Measurements from ENCODE around the gene ANO4.

ANO4 gene

DNA sequence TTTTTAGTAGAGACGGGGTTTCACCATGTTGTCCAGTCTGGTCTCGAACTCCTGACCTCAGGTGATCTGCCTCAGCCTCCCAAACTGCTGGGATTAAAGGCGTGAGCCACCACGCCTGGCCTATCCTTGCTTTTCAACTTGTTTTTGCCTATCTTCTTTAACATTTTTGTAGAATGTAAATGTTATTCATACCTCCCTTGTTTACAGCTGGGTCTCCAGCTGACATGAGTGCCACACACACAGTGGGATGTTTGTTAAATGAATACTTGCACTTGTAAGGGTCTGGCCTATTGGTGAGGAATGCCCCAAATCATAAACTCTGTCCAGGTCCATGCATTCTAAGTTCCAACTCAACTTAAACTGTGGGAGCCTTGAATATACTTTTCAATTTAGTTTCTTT is 176.3 kb downstream of the ANO4 start:
- H3K4me1 ChIP-seq (ENCODE audit: insufficient read depth, low read length), result peaks cover 9% of the 10 kb centered on the region
- no peak overlapping the region for H3K9ac ChIP-seq (ENCODE audit: low read depth, low read length)
- H3K27ac ChIP-seq (ENCODE audit: low read depth, low read length), result peak overlapping the region; percentile 61; the same call in 1 of the 2 replicates
- WGBS, result 85% methylated on average over 4 of the region's 4 CpGs
- H3K4me3 ChIP-seq (ENCODE audit: low read length), result no peak overlapping the region
- H3K27me3 ChIP-seq (ENCODE audit: insufficient read depth, low read length), result no peaks in the 10 kb centered on the region
- H3K36me3 ChIP-seq (ENCODE audit: insufficient read depth, low read length), result no peaks in the 10 kb centered on the region
- no peaks in the 10 kb centered on the region for H3K9me3 ChIP-seq (ENCODE audit: insufficient read depth, low read depth, low read length)

DNA sequence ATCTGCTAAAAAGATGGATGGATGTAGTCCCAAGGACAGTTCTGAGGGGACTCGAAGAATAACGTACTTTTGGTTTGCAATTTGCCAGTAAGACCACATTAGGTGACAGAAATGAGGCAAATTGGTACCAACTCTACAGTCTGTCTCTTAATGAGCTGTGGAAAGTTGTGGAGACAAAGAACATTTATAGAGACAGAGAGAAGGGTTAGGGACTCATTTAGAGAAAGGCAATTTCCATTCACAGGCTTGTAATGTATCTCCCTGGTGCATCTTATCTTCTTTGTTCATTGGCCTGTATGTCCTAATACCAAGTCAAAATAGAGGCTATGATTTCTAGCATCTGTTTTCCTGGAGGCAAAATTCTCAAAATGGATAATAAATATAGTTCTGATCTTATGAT is 177.5 kb downstream of the ANO4 start:
- H3K36me3 ChIP-seq (ENCODE audit: insufficient read depth, low read length), result no peaks in the 10 kb centered on the region
- H3K9ac ChIP-seq (ENCODE audit: low read depth, low read length), result no peak overlapping the region
- no peak overlapping the region for H3K4me3 ChIP-seq (ENCODE audit: low read length)
- peaks cover 9% of the 10 kb centered on the region for H3K4me1 ChIP-seq (ENCODE audit: insufficient read depth, low read length)
- WGBS, result 91% methylated on average over 2 of the region's 2 CpGs
- H3K27me3 ChIP-seq (ENCODE audit: insufficient read depth, low read length), result no peaks in the 10 kb centered on the region
- no peak overlapping the region for H3K27ac ChIP-seq (ENCODE audit: low read depth, low read length)
- H3K9me3 ChIP-seq (ENCODE audit: insufficient read depth, low read depth, low read length), result no peaks in the 10 kb centered on the region

DNA sequence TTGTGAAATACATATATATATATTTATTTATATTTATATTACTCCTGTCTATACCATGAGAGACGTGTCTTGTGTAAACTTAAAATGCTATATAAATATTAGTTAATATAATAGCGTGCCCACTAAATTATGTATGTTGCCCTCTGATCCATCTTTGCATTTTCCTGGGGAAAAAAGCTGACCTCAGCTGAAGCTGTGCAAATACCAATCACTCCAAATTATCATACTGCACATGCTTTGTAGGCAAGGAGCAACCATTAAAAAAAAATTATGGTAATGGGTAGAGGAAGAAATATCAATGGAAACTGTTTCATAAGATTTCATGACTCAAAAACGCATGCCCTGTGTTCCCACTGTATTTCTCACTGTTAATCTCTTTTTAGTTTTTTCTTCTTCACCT is 179.8 kb downstream of the ANO4 start:
- Histone ChIP-seq H3K9me3 (ENCODE audit: insufficient read depth, low read depth, low read length) (no peaks in the 10 kb centered on the region), H3K36me3 (ENCODE audit: insufficient read depth, low read length) (no peaks in the 10 kb centered on the region), H3K4me3 (ENCODE audit: low read length) (no peak overlapping the region), H3K27ac (ENCODE audit: low read depth, low read length) (no peak overlapping the region), H3K9ac (ENCODE audit: low read depth, low read length) (no peak overlapping the region), H3K27me3 (ENCODE audit: insufficient read depth, low read length) (no peaks in the 10 kb centered on the region), H3K4me1 (ENCODE audit: insufficient read depth, low read length) (peaks cover 9% of the 10 kb centered on the region)
- WGBS, result 97% methylated on average over 2 of the region's 3 CpGs

GRCh38 chr12:100974747-100975146 is 180.2 kb downstream of the ANO4 start:
- no peak overlapping the region for H3K4me3 ChIP-seq (ENCODE audit: low read length)
- H3K27me3 ChIP-seq (ENCODE audit: insufficient read depth, low read length), result no peaks in the 10 kb centered on the region
- WGBS, result 91% methylated on average over 9 of the region's 9 CpGs
- no peak overlapping the region for H3K9ac ChIP-seq (ENCODE audit: low read depth, low read length)
- no peak overlapping the region for H3K27ac ChIP-seq (ENCODE audit: low read depth, low read length)
- peaks cover 9% of the 10 kb centered on the region for H3K4me1 ChIP-seq (ENCODE audit: insufficient read depth, low read length)
- H3K9me3 ChIP-seq (ENCODE audit: insufficient read depth, low read depth, low read length), result no peaks in the 10 kb centered on the region
- no peaks in the 10 kb centered on the region for H3K36me3 ChIP-seq (ENCODE audit: insufficient read depth, low read length)

GRCh38 chr12:100976735-100977134 is 182.2 kb downstream of the ANO4 start:
- Histone ChIP-seq H3K27ac (ENCODE audit: low read depth, low read length) (no peak overlapping the region), H3K9me3 (ENCODE audit: insufficient read depth, low read depth, low read length) (no peaks in the 10 kb centered on the region), H3K9ac (ENCODE audit: low read depth, low read length) (no peak overlapping the region), H3K27me3 (ENCODE audit: insufficient read depth, low read length) (no peaks in the 10 kb centered on the region), H3K4me1 (ENCODE audit: insufficient read depth, low read length) (peaks cover 8% of the 10 kb centered on the region; the same call in 1 of the 2 replicates), H3K4me3 (ENCODE audit: low read length) (no peak overlapping the region), H3K36me3 (ENCODE audit: insufficient read depth, low read length) (no peaks in the 10 kb centered on the region)
- WGBS, result 94% methylated on average over 1 of the region's 1 CpG

DNA sequence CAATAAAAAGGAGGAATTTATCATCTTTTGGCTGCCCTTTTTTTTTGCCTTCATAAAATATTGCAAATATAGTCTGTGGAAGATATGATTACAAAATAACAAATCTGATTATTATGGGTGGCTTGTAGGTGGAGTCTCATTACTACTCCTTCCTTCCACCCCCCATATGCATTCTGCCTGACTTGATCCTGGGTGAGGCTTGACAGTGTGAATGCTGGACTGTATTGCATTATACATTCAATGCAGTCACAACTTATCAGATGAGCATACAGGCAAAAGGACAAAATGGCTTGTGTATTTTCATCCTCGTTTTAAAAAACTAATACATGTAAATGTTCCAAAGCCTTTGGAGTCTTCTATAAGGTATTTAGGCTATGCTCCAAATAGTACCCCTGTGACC is 186.3 kb downstream of the ANO4 start:
- Histone ChIP-seq H3K9me3 (ENCODE audit: insufficient read depth, low read depth, low read length) (no peaks in the 10 kb centered on the region), H3K9ac (ENCODE audit: low read depth, low read length) (no peak overlapping the region), H3K27me3 (ENCODE audit: insufficient read depth, low read length) (no peaks in the 10 kb centered on the region), H3K27ac (ENCODE audit: low read depth, low read length) (no peak overlapping the region), H3K36me3 (ENCODE audit: insufficient read depth, low read length) (no peaks in the 10 kb centered on the region), H3K4me1 (ENCODE audit: insufficient read depth, low read length) (0 out of 2 replicates have a peak, but pooled peaks cover 4% of the 10 kb centered on the region), H3K4me3 (ENCODE audit: low read length) (no peak overlapping the region)
- WGBS, result 100% methylated on average over 1 of the region's 1 CpG

DNA sequence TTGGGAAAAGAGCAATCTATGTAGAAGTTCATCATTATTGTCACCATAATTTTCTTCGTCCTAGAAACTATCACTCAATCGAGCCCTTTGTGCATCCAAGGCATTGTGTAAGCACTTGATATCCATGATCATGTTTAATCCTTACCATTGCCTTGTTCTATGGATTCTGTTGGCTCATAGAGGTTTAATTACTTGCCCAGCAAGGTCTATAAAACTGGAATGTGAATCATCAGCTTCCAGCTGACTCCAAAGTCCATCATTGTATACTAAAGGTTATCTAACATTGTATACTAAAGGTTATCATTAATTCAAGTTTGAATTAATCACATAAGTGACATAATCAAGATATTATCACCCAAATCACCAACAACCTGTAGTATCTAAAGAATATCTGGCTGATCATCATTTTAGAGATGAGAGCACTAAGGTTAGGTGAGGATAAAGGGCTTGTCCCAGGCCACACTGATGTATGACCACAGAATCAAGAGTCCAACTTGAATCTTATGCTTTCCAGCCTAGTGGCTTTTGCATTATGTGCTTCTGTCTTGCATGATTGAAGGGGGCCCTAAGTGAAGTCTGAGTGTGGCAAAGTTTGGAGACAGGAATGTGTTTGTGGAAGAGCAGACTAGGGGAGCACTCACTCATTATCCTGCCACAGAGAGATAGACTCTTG is 188.1 kb downstream of the ANO4 start:
- Histone ChIP-seq H3K4me1 (ENCODE audit: insufficient read depth, low read length) (peaks cover 20% of the 10 kb centered on the region), H3K9me3 (ENCODE audit: insufficient read depth, low read depth, low read length) (no peaks in the 10 kb centered on the region), H3K4me3 (ENCODE audit: low read length) (no peak overlapping the region), H3K27ac (ENCODE audit: low read depth, low read length) (no peak overlapping the region), H3K27me3 (ENCODE audit: insufficient read depth, low read length) (no peaks in the 10 kb centered on the region), H3K9ac (ENCODE audit: low read depth, low read length) (no peak overlapping the region), H3K36me3 (ENCODE audit: insufficient read depth, low read length) (no peaks in the 10 kb centered on the region)
- 100% methylated on average over 2 of the region's 2 CpGs for WGBS

GRCh38 chr12:100984796-100985195 is 190.2 kb downstream of the ANO4 start:
- Histone ChIP-seq H3K9me3 (ENCODE audit: insufficient read depth, low read depth, low read length) (no peaks in the 10 kb centered on the region), H3K36me3 (ENCODE audit: insufficient read depth, low read length) (no peaks in the 10 kb centered on the region), H3K4me3 (ENCODE audit: low read length) (no peak overlapping the region), H3K27ac (ENCODE audit: low read depth, low read length) (no peak overlapping the region), H3K4me1 (ENCODE audit: insufficient read depth, low read length) (peaks cover 30% of the 10 kb centered on the region), H3K9ac (ENCODE audit: low read depth, low read length) (no peak overlapping the region), H3K27me3 (ENCODE audit: insufficient read depth, low read length) (no peaks in the 10 kb centered on the region)
- WGBS, result 100% methylated on average over 1 of the region's 1 CpG

GRCh38 chr12:100986595-100987547 is 192.3 kb downstream of the ANO4 start:
- Histone ChIP-seq H3K27ac (ENCODE audit: low read depth, low read length) (peak overlapping the region; percentile 93; the same call in 1 of the 2 replicates), H3K9ac (ENCODE audit: low read depth, low read length) (no peak overlapping the region), H3K27me3 (ENCODE audit: insufficient read depth, low read length) (no peaks in the 10 kb centered on the region), H3K4me1 (ENCODE audit: insufficient read depth, low read length) (peaks cover 26% of the 10 kb centered on the region), H3K4me3 (ENCODE audit: low read length) (no peak overlapping the region), H3K9me3 (ENCODE audit: insufficient read depth, low read depth, low read length) (no peaks in the 10 kb centered on the region), H3K36me3 (ENCODE audit: insufficient read depth, low read length) (no peaks in the 10 kb centered on the region)
- 54% methylated on average over 8 of the region's 8 CpGs for WGBS

DNA sequence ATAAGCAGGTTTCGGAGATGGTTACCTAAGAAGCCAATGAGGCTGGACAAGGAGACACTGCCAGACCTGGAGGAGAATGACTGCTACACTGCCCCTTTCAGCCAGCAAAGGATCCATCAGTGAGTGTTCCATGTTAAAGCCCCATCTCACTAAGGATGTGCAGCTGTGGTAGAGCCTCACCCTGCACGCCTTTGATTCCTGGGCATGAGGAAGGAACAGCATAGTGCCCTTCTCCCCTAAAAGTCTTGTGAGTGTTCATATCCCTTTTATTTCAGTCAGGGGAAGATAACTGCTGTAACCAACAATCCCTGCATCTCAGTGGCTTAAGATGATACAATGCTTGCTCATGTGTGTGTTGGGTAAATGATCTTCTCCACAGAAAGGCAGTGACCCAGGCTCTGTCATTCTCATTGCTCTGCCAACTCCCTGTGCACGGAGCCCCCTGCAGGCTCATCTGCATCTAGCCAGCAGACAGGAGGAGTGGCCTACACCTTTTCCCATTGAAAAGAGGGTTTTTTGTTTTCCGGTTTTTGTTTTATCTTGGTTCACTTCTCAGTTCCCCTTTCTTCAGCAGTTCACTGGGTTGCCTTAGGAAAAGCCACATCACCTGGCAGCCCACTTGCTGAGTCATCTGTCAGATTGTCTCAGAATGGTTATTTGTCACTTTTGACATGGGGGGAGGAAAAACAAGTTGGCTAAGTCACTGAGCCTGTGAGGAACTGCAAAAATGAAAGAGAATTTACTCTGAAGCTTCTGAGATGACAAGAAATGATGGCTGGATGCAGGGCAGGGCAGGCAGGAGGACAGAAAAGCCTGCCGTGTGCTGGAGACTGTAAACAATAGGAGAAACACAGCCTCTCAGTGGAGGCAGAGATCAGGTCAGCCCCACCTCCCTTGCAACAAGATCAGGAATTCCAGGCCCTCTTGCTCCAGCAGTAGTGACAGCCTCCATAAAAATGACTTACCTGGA is 193.3 kb downstream of the ANO4 start:
- H3K9ac ChIP-seq (ENCODE audit: low read depth, low read length), result peak overlapping the region; percentile 57
- H3K9me3 ChIP-seq (ENCODE audit: insufficient read depth, low read depth, low read length), result no peaks in the 10 kb centered on the region
- 42% methylated on average over 5 of the region's 5 CpGs for WGBS
- no peaks in the 10 kb centered on the region for H3K36me3 ChIP-seq (ENCODE audit: insufficient read depth, low read length)
- peaks cover 26% of the 10 kb centered on the region for H3K4me1 ChIP-seq (ENCODE audit: insufficient read depth, low read length)
- H3K27ac ChIP-seq (ENCODE audit: low read depth, low read length), result peak overlapping the region; percentile 93
- H3K4me3 ChIP-seq (ENCODE audit: low read length), result no peak overlapping the region
- H3K27me3 ChIP-seq (ENCODE audit: insufficient read depth, low read length), result no peaks in the 10 kb centered on the region
